ENCODE results near the gene COPS6.

GRCh38 chr7:100099452-100099851 lies 10.7 kb downstream of the COPS6 start:
- TF ChIP-seq POLR2A (IDR thresholded peaks at IDR 0.05) (no peak), CTCF (IDR thresholded peaks at IDR 0.05) (no peak)
